ENCODE measurements around the gene FGF8.

- TF ChIP-seq CTCF (IDR thresholded peaks at IDR 0.05; ENCODE audit: low read length) (no peak), EZH2 (IDR thresholded peaks at IDR 0.05; ENCODE audit: borderline replicate concordance, low read length) (no peak)
These were observed 43.8 kb downstream of the FGF8 start for GRCh38 chr10:101732096-101732495.
